Measurements from ENCODE around the gene PUS1. TPM values are rescaled to one million over a fixed set of nuclear protein-coding genes. Genes with fewer than 3 reads are reported as not detected.
A peak's percentile ranks its signal among the peaks of the same experiment; 100 is the strongest.

The PUS1 gene
- total and polyA plus RNA-seq, 9 of the 15 experiments (the other 6 are each of a cell fraction or from before 2014, with no cell fraction given) = 1.9 to 90.8 (median 30.0) TPM

DNA sequence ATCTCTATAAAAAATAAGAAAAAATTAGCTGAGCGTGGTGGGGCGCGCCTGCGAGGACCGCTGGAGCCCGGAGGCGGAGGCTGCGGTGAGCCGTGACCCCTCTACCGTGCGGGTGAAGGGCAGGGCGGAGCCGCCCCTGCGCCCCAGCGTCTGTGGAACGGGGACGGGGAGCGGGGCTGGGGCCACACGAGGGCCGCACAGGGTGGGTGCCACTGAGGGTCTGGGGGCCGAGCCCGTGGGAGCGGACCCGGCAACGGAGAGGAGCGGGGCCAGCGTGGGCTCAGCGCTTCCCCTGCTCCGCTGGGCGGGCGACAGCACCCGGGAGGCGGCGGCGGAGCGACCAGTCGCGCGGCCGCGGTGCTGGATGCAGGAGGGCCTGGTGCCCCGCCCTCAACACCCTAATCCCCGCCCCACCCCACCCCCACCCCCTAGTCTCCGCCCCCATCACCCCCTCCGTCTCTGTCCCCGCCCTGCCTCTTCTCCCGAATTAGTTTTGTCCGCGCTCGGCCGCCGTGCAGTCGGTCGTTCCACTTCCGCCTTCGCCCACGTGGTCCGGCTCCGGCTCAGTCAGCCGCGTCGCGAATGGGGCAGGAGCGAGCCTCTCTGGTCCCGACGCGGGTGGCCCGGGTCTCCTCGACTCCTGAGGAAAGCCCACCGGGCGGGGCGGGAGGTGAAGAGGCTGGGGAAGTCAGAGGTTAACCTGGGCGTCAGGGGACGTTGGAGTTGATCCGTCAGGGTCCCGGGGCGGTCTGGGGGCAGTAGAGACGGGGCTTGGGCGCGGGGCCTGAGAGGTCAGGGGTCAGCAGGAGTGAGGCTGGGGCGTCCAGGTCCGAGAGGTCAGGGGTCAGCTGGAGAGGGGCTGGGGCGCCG lies at the start of gene PUS1 (continued):
- TF ChIP-seq ARHGAP35 (IDR thresholded peaks at IDR 0.05; ENCODE audit: partially characterized antibody) = no peak
- TF ChIP-seq, protein P1, sequence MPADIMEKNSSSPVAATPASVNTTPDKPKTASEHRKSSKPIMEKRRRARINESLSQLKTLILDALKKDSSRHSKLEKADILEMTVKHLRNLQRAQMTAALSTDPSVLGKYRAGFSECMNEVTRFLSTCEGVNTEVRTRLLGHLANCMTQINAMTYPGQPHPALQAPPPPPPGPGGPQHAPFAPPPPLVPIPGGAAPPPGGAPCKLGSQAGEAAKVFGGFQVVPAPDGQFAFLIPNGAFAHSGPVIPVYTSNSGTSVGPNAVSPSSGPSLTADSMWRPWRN (IDR thresholded peaks at IDR 0.05; ENCODE audit: low read depth) = 0 out of 2 replicates have a peak, but pooled peaks have one; percentile 21
- TF ChIP-seq, protein P2, sequence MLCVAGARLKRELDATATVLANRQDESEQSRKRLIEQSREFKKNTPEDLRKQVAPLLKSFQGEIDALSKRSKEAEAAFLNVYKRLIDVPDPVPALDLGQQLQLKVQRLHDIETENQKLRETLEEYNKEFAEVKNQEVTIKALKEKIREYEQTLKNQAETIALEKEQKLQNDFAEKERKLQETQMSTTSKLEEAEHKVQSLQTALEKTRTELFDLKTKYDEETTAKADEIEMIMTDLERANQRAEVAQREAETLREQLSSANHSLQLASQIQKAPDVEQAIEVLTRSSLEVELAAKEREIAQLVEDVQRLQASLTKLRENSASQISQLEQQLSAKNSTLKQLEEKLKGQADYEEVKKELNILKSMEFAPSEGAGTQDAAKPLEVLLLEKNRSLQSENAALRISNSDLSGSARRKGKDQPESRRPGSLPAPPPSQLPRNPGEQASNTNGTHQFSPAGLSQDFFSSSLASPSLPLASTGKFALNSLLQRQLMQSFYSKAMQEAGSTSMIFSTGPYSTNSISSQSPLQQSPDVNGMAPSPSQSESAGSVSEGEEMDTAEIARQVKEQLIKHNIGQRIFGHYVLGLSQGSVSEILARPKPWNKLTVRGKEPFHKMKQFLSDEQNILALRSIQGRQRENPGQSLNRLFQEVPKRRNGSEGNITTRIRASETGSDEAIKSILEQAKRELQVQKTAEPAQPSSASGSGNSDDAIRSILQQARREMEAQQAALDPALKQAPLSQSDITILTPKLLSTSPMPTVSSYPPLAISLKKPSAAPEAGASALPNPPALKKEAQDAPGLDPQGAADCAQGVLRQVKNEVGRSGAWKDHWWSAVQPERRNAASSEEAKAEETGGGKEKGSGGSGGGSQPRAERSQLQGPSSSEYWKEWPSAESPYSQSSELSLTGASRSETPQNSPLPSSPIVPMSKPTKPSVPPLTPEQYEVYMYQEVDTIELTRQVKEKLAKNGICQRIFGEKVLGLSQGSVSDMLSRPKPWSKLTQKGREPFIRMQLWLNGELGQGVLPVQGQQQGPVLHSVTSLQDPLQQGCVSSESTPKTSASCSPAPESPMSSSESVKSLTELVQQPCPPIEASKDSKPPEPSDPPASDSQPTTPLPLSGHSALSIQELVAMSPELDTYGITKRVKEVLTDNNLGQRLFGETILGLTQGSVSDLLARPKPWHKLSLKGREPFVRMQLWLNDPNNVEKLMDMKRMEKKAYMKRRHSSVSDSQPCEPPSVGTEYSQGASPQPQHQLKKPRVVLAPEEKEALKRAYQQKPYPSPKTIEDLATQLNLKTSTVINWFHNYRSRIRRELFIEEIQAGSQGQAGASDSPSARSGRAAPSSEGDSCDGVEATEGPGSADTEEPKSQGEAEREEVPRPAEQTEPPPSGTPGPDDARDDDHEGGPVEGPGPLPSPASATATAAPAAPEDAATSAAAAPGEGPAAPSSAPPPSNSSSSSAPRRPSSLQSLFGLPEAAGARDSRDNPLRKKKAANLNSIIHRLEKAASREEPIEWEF (CRISPR knock-in tag; IDR thresholded peaks at IDR 0.05) = no peak
- TF ChIP-seq, protein P3, sequence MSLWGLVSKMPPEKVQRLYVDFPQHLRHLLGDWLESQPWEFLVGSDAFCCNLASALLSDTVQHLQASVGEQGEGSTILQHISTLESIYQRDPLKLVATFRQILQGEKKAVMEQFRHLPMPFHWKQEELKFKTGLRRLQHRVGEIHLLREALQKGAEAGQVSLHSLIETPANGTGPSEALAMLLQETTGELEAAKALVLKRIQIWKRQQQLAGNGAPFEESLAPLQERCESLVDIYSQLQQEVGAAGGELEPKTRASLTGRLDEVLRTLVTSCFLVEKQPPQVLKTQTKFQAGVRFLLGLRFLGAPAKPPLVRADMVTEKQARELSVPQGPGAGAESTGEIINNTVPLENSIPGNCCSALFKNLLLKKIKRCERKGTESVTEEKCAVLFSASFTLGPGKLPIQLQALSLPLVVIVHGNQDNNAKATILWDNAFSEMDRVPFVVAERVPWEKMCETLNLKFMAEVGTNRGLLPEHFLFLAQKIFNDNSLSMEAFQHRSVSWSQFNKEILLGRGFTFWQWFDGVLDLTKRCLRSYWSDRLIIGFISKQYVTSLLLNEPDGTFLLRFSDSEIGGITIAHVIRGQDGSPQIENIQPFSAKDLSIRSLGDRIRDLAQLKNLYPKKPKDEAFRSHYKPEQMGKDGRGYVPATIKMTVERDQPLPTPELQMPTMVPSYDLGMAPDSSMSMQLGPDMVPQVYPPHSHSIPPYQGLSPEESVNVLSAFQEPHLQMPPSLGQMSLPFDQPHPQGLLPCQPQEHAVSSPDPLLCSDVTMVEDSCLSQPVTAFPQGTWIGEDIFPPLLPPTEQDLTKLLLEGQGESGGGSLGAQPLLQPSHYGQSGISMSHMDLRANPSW (CRISPR knock-in tag; IDR thresholded peaks at IDR 0.05) = no peak
- TF ChIP-seq KLF16 (IDR thresholded peaks at IDR 0.05) = peak; percentile 65; the same call in 1 of the 2 replicates
- no peak for TF ChIP-seq ZNF586 (CRISPR knock-in tag; conservative IDR thresholded peaks at IDR 0.05)
- TF ChIP-seq ZNF24 (IDR thresholded peaks at IDR 0.05) = no peak
- peak; percentile 33; the same call in 1 of the 2 replicates for TF ChIP-seq CBFB (CRISPR knock-in tag; IDR thresholded peaks at IDR 0.05)
- no peak for TF ChIP-seq CEBPG (CRISPR knock-in tag; IDR thresholded peaks at IDR 0.05)
- no peak for TF ChIP-seq CEBPG (tag; conservative IDR thresholded peaks at IDR 0.05 in 1 of 2, IDR thresholded peaks at IDR 0.05 in 1 of 2)
- TF ChIP-seq NR2F6 (CRISPR knock-in tag; IDR thresholded peaks at IDR 0.05) = no peak
- TF ChIP-seq ELF2 (CRISPR knock-in tag; IDR thresholded peaks at IDR 0.05) = peak; percentile 98
- no peak for TF ChIP-seq BRD4 (IDR thresholded peaks at IDR 0.05)
- peak; percentile 40; the same call in 1 of the 2 replicates for TF ChIP-seq FOSL1 (tag; conservative IDR thresholded peaks at IDR 0.05)
- TF ChIP-seq KAT7 (CRISPR knock-in tag; IDR thresholded peaks at IDR 0.05; ENCODE audit: borderline replicate concordance) = peak; percentile 76; the same call in 1 of the 2 replicates
- no peak for TF ChIP-seq ZNF282 (CRISPR knock-in tag; IDR thresholded peaks at IDR 0.05)
- TF ChIP-seq, protein P4, sequence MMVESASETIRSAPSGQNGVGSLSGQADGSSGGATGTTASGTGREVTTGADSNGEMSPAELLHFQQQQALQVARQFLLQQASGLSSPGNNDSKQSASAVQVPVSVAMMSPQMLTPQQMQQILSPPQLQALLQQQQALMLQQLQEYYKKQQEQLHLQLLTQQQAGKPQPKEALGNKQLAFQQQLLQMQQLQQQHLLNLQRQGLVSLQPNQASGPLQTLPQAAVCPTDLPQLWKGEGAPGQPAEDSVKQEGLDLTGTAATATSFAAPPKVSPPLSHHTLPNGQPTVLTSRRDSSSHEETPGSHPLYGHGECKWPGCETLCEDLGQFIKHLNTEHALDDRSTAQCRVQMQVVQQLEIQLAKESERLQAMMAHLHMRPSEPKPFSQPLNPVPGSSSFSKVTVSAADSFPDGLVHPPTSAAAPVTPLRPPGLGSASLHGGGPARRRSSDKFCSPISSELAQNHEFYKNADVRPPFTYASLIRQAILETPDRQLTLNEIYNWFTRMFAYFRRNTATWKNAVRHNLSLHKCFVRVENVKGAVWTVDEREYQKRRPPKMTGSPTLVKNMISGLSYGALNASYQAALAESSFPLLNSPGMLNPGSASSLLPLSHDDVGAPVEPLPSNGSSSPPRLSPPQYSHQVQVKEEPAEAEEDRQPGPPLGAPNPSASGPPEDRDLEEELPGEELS (CRISPR knock-in tag; IDR thresholded peaks at IDR 0.05; ENCODE audit: borderline replicate concordance) = no peak
- TF ChIP-seq NUFIP1 (IDR thresholded peaks at IDR 0.05; ENCODE audit: partially characterized antibody) = no peak
